ENCODE measurements around the gene ZFAND3.

- no peak for TF ChIP-seq CTCF (IDR thresholded peaks at IDR 0.05; ENCODE audit: poor library complexity)
- TF ChIP-seq EZH2 (IDR thresholded peaks at IDR 0.05; ENCODE audit: borderline replicate concordance) = no peak
- TF ChIP-seq EZH2phosphoT487 (IDR thresholded peaks at IDR 0.05; ENCODE audit: low read depth, severe bottlenecking, unreplicated experiment) = no peak
Observed at GRCh38 chr6:38162493-38163185, 343.1 kb downstream of the ZFAND3 start.

Measured in hepatocyte (in vitro differentiated cells).